ENCODE measurements around the gene PSMA7.
A peak's percentile ranks its signal among the peaks of the same experiment; 100 is the strongest.
"Not testable (repeated sequence)": the region's sequence is repeated elsewhere in the genome, so short reads cannot be mapped to it uniquely, and the experiment has no call there.

Gene PSMA7

DNA sequence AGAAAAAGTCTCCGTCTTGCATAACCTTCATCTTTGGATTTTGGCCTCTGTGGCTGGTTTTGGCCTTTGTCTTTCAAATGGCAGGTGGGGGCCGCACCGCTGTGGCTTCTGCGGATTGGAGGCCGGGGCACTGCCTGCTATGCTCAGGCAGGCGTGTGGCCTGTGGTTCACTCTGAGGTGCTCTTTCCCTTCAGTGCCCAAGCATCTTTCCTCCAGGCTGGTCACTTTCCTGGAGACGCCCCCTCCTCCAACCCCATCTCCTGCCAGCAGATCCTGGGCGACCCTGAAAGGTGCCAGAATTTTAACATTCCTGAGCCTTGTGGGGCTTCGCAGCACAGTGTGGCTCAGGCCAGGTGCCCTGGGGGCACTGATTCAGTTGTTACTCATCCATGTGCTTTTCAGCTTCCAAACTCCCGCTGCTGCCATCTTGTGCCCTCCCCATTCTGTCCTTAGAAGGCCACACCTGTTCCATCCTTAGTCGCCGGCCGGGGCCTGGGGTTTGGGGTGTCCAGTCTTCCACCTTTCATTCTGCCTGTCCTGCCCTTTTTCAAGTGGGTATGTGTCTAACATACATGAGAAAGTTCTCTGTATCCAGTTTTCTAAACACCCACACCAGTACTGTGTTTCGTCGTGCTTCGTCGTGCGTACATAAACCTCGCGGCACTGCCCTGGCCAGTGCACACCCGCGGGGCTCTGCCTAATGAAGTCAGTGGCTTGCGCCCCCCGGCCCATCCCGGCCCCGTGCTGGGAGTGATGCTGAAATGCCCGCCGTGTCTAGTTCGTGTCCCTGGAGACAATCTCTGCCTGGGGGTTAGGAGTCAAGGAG, 12.4 kb upstream of the PSMA7 start:
- DNase-seq (ENCODE audit: low spot score) = no peak

DNA sequence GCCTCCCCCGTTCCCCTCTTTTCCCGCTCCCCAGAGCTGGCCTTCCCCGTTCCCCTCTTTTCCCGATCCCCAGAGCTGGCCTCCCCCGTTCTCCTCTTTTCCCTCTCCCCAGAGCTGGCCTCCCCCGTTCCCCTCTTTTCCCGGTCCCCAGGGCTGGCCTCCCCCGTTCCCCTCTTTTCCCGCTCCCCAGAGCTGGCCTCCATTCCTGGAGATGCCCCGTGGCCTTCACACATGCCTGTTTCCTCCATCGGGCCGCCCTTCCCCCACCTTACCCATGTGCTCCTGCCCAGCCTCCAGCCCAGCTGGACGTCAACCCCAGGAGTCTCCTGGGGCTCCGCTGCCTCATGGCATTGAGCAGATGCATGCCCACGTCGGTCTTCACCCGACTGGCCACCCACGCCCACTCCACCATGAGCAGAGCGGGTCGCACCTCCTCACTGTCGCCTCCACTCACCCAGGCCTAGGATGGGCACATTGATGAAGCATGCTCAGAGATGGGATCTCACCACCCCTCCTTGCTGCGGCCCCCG, 8.7 kb upstream of the PSMA7 start:
- DNase-seq (ENCODE audit: low spot score) = no peak

DNA sequence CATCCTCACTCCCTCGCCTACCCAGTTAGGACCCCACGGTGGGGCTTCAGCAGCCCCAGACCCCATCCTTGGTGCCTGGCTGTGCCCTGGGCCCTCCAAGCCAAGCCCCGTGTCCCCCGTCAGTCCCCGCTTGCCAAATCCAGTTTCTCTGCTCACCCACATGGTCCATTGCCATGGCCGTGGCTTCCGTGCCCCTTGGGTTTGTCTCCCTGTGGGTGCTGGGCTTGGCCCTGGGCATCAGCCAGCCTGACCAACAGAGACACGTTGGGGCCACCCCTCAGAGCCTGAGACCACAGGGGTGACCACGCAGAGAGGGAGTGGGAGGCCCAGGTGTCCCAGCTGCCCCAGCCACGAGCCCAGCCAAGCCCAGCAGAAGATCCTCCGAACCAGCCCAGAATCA, 8.0 kb upstream of the PSMA7 start:
- no peak for DNase-seq (ENCODE audit: low spot score)

DNA sequence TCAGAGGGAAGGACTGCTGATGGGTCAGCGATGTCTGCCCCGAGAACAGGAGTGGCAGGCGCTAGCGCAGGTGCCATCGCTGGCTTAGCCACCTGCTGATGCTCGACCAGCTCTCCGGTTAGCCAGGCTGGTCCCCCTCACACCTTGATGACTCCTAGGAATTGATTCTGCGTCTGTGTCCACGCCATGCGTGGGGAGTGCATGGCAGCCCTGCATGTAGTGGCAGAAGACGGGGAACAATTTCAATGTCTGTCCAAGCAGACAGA, 7.0 kb upstream of the PSMA7 start:
- DNase-seq (ENCODE audit: low spot score) = no peak

DNA sequence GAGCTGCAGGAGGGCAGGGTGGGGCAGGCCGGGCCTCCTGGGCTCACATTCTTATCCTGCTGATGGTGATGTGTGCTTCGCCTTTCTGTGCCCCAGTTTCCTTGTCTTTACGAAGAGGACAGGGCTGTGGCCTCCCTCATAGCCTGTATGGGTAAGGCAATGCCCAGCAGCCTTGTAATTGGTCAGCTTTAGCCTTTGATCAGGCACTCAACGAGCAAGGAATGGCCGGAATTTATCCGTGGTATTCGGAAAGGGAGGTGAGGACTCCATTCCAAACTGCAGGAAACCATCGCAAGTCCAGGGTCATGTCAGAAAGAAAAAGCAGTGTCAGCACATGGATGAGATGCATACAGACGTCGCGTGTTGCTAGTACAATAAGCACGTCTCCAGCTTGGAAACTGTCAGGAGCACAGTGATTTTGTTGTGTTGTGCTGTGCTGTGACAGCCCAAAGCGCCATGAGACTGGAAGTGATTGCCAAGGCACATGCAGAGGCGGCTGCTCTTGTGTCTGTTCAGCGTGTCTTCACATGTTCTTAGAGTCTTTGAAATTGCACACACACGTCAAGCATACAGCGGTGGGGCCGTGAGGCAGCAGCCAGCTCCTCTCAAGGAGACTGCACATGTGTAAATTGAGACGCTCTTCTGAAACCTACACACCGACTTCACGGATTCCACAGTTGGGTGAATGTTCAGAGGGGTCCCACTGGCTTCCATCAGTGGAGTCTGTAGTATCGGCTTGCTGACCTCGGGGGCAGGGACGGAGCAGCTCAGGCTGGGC, 6.5 kb upstream of the PSMA7 start:
- DNase-seq (ENCODE audit: low spot score) = no peak

- no peak for DNase-seq (ENCODE audit: low spot score)
Measured at GRCh38 chr20:62148908-62149314, 5.7 kb upstream of the PSMA7 start.

DNA sequence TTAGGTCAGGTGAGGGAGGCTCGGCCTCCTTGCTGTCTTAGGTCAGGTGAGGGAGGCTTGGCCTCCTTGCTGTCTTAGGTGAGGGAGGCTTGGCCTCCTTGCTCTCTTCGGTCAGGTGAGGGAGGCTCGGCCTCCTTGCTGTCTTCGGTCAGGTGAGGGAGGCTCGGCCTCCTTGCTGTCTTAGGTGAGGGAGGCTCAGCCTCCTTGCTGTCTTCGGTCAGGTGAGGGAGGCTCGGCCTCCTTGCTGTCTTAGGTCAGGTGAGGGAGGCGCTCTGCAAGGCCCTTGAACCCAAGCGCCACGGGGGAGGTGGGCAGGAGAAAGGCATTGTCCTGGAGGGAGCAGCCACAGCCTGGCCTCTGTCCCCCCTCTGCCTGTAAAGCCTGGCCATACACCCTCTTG, 5.2 kb upstream of the PSMA7 start:
- DNase-seq (ENCODE audit: low spot score) = not testable (repeated sequence)

DNA sequence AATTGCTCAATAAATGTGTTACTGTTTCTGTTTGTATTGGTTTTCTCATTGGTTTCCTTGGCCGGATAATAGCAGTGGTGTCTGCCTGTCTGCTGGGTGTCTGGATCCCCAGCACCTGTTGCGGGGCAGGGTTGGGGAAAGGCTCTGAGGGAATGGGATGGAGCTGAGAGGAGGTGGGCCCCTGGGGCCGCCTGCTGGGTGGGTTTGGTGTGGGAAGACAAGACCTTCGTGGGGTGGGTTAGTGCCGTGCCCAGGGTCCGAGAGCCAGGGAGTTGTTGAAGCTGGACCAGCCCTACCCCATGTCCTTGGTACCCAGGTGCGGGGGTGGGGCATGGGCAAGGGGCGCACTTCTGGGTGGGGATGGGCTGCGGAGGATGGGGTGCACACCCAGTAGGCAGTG, 4.3 kb upstream of the PSMA7 start:
- no peak for DNase-seq (ENCODE audit: low spot score)

DNA sequence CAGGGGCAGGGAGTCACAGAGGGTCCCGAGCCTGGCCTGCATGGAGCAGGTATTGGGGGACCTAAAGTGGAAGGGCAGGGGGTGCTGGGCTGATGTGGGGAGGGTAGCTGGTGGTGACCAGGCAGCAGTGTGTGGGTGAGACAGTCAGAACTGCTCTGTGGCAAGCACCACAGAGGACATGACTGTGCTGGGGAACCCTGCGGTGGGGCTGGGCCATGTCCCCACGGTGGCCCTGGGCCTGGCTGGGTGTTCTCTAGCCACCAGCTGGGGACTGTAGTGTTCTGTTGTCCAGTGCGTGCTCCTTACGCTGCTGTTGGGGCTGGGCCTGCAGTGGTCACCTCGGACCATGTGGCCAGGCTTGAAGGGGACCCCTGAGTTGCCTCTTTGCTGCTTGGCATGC, 3.9 kb upstream of the PSMA7 start:
- DNase-seq (ENCODE audit: low spot score) = no peak

DNA sequence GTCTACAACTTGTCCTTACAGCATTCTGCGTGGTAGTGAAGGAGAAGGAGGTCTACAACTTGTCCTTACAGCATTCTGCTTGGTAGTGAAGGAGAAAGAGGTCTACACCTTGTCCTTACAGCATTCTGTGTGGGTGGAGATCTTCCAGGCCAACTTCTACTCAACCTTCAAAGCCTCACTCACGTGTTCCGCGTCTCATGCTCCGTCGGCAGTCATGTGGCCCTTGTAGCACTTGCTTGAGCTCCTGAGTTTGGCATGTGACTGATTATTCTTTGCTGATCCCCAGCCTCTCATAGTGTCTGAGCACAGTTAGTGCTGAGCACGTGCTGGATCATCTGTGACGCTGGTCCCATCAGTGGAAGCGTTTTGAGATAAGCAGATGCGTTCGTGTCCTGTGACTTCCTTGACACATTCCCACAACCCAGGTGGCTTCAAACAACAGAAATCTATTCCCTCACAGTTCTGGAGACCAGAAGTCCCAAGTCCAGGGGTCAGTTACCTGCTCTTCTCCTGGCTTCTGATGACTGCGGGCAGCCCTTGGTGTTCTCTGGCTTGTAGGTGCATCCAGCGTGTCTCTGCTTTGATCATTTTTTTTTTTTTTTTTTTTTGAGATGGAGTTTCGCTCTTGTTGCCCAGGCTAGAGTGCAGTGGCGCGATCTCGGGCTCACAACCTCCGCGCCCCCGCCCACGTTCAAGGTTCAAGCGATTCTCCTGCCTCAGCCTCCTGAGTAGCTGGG, 3.0 kb upstream of the PSMA7 start:
- no peak for DNase-seq (ENCODE audit: low spot score)

GRCh38 chr20:62145688-62146018, 2.5 kb upstream of the PSMA7 start:
- no peak for DNase-seq (ENCODE audit: low spot score)

DNA sequence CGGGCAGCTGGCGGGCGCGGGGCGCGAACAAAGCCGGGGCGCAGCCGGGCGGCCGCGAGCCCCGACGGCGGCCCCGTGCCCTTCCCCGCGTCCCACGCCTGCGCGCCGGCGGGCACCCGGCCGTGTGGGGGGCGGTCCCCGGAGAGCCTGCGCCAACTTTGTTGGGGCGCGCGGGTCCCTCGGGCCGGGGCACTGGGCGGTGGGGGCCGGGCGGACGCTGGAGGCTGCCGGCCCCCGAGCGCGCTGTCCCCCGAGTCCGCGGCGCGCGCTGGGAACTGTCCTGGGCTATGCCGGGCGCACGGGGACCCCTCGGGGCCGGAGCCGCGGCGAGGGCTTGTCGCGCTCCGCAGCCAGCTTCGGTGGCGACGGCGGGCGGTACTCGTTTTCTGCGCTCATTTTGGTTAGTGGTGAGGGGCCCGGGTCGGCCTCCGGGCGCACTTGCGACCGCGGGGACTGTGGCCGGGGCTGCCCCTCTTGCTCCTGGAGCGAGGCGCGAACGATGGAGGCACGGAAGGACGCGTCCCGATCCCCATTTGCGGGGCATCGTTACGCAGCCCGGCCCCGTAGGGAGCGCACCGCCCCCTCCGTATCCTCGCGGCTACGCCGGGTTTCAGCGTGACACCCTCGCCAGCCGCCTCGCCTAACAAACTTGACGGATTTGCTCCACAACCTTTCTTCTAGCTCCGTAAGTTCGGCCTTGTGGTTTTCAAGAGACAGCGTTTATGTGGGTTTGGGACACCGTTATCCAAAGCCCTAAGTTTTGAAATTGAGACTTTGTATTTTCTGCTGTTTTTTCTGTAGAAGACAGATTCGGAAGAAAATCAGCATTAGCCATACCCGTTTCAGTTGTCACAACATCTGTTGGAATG, 997 bp upstream of the PSMA7 start:
- peak; percentile 58 for DNase-seq (ENCODE audit: low spot score)

DNA sequence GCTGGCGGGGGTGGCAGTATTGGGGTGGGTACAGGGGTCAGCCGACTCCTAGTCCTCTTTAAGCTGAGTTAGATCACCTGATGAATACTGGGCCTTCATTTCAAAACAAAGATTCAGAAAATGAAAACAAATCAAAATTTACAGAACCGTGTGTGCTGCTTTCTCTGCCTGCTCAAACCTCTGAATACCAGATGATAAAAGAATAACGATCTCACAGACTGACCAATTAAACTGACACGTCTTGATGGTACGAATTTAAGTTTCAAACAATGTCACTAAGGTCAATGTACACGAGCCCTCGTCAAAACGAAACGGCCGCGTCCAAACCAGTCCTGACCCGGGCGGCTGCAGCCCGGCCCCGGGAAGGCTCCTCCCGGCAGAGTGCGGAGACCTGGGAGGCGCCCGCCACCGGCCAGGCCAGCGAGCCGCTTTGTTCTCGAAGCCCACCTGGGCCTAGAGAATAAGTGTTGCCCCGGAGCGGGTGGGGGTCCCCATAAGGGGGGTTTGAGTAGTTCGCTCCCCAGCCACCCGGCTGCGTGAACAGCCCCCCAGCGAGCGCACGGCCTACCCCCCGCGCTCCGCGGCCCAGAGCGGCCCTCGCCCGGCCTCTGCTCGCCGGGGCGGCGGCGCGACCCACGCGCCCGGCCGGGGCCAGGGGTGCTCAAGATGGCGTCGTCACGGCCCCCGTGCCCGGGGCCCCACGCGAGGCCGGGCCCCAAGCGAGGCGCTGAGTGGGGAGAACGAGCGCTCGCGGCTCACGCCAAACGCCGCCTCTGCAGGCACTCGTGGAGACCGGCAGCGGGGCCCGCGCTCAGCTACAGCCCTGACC, 728 bp downstream of the PSMA7 start:
- peak; percentile 17 for DNase-seq (ENCODE audit: low spot score)

DNA sequence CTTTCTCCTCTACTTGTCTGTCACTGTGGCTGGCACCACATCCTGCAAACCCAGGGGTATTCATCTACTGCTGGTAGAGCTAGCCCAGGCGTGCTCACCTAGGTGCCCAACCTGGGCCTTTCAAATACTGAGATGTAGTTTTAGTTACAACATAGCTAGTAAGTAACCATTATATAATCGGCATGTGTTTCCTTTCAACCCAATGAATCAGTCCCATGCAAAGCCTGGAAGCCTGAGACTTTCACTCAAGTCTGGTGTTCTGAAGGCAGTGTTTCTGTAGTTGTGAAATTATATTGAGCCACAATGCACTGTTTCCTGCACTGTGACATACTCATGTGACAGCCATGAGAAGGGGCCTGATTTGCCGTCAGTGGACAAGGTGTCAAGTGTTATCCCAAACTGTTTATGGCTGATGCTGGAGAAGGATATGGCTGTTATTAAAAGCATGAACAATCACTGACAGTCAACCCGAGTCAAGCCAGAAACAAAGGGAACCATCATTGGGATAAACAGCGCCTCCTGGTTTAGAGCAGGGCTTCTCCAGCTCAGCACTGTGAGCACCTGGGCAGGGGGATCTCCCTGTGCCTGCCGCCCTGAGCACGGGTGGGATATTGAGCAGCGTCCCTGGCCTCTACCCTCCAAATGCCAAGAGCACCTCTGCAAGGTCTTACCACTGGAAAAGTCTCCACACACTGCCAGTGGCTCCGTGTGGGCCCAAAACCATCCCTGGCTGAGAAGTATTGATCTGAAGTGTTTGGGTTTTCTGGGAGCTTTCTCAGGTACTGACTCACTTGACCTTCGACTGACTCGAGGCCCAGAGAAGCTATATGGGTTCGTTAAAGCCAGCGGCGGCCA, 1.6 kb downstream of the PSMA7 start:
- peak; percentile 19 for DNase-seq (ENCODE audit: low spot score)

DNA sequence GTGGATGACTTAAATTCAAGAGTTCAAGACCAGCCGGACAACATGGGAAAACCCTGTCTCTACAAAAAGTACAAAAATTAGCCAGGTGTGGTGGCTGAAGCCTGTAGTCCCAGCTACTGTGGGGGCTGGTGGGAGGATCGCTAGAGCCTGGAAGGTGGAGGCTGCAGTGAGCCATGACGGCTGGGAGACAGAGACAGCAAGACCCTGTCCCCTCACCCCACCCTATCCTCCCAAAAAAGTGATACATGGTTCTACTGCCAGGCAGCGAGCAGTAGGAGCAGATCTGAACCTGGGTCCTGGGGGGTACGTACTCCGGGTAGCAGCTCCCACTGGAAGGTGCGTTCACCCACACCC, 2.2 kb downstream of the PSMA7 start:
- DNase-seq (ENCODE audit: low spot score) = no peak

- DNase-seq (ENCODE audit: low spot score) = no peak
Measured at GRCh38 chr20:62139636-62140035, 3.6 kb downstream of the PSMA7 start.

DNA sequence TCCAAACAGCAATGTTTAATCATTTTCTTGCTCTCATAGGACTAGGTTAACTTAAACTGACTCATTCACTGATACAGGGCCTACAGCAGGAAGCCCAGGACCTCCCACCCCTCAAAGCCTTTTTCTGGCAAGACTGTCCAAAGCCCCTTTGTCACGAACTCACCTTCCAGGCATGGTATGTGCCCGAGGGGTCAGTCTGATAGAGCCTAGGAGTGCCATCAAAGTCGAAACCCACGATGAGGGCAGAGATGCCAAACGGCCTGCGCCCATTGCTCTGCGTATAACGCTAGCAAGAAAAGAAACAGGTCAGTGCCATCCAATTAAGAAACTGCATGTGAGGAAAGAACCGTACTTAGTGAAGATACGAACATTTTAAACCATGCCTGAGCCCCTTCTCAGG, 4.3 kb downstream of the PSMA7 start:
- DNase-seq (ENCODE audit: low spot score) = no peak

DNA sequence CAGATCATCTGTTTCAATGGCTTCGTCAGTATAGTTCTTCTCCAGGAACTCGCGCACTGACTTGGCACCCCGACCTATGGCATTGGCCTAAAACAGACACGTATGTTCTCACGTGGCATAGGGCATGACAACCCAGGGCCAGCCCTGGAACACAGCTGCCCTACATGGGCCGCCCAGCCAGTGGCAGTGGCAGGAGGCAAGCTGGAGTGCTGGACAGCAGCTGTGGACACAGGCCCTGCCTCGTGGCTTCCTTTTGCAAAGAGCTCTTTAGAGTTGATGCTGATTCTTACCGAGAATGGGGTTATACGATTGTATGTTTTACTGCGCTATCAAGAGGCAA, 5.0 kb downstream of the PSMA7 start:
- DNase-seq (ENCODE audit: low spot score) = no peak

DNA sequence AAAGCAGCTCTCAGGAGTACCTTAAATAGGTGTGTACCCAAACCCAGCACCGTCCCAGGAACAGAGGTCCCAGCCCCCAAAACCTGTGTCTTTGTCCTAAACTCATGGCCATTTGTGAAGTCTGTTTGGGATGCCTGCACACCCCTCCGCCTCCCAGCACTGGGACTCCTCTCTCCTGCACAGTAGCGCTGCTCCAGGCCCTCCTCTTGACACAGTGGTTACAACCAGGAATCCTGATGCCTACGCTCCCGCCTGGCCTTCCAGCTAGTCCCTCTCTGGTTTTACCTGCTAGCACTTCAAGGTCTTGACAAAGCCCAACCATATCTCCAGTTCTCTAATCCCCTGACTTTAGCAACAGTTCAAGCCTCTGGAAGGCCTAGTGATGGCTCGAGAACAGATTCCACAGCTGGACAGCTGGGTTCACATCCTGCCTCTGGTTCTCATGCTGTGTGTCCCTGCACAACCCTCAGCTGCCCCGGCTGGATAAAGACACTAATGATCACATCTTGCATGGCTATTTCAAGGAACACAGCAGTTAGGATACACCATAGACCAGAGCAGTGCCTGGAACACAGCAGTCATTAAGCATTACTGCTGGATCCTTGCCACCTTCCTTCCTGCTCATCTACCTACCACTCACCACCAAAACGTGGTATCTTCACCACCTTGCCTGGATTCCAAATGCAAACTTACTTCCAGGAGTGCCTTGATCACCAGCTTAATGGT, 5.6 kb downstream of the PSMA7 start:
- DNase-seq (ENCODE audit: low spot score) = no peak

- no peak for DNase-seq (ENCODE audit: low spot score)
Measured at GRCh38 chr20:62137092-62137384, 6.2 kb downstream of the PSMA7 start.

All from activated CD4-positive, alpha-beta T cell treated with anti-CD3 and anti-CD28 coated beads, Interleukin-2, Interleukin-4, amounts not matched to agents 100 ng/mL and 50 ng/mL, durations not matched to agents 16 hours and 8 hours (primary cell).